Left renal cortex interstitium (tissue), 4 donors: ENCODE results near the gene FYN. TPM values are rescaled to one million over a fixed set of nuclear protein-coding genes. Genes with fewer than 3 reads are reported as not detected.

Source experiments
- DNase-seq, 4 donors: peaks; one replicate each; pipeline ENCODE4 v3.0.0-alpha.2; 2013; ENCODE audit warnings: low read depth in 4 of 4, low spot score in 2 of 4, missing footprints in 1 of 4
- polyA plus RNA-seq, 4 donors: library from polyadenylated mRNA; unstranded; fragments of 120-200 nt; gene quantifications; one replicate each; pipeline ENCODE4 v1.2.1, GENCODE V29; 2013; ENCODE audit not compliant: insufficient read length in 4 of 4

The FYN gene
- polyA plus RNA-seq, 4 donors = 150 to 173 (median 158) TPM

- no peak for DNase-seq
Observed at GRCh38 chr6:111759836-111760785, 113.1 kb downstream of the FYN start.

GRCh38 chr6:111759331-111759835 lies 113.9 kb downstream of the FYN start:
- DNase-seq = no peak

- no peak for DNase-seq
Observed at GRCh38 chr6:111758608-111759329, 114.5 kb downstream of the FYN start.

- no peak for DNase-seq
Observed at GRCh38 chr6:111757342-111757741, 115.9 kb downstream of the FYN start.

GRCh38 chr6:111754423-111754822 lies 118.8 kb downstream of the FYN start:
- no peak for DNase-seq

GRCh38 chr6:111753573-111753972 lies 119.7 kb downstream of the FYN start:
- DNase-seq = no peak

GRCh38 chr6:111752476-111752875 lies 120.8 kb downstream of the FYN start:
- no peak for DNase-seq

GRCh38 chr6:111750753-111751673 lies 122.2 kb downstream of the FYN start:
- no peak for DNase-seq

- no peak for DNase-seq
Observed at GRCh38 chr6:111750153-111750552, 123.1 kb downstream of the FYN start.

- DNase-seq = no peak
Observed at GRCh38 chr6:111748231-111748647, 125.0 kb downstream of the FYN start.

- DNase-seq = no peak
Observed at GRCh38 chr6:111747829-111748228, 125.4 kb downstream of the FYN start.

GRCh38 chr6:111747396-111747795 lies 125.9 kb downstream of the FYN start:
- DNase-seq = no peak

- no peak for DNase-seq
Observed at GRCh38 chr6:111746983-111747382, 126.3 kb downstream of the FYN start.

- DNase-seq = no peak
Observed at GRCh38 chr6:111745636-111746035, 127.6 kb downstream of the FYN start.

- no peak for DNase-seq
Observed at GRCh38 chr6:111745186-111745585, 128.1 kb downstream of the FYN start.

- no peak for DNase-seq
Observed at GRCh38 chr6:111743862-111744692, 129.2 kb downstream of the FYN start.

GRCh38 chr6:111743360-111743759 lies 129.9 kb downstream of the FYN start:
- no peak for DNase-seq

GRCh38 chr6:111741177-111741952 lies 131.9 kb downstream of the FYN start:
- no peak for DNase-seq

- no peak for DNase-seq
Observed at GRCh38 chr6:111740506-111740905, 132.7 kb downstream of the FYN start.
